Neuron (in vitro differentiated cells): ENCODE data around the gene NPHP4.

Experiments used
- H2AFZ ChIP-seq: one replicate; pipeline ENCODE4 v1.6.1; 2013; ENCODE audit warnings: low read depth, mild to moderate bottlenecking, inconsistent platforms, low read length, moderate library complexity
- H3K27me3 ChIP-seq: one replicate; pipeline ENCODE4 v1.6.1; 2013; ENCODE audit warnings: low read length; ENCODE audit not compliant: insufficient read depth
- H3K36me3 ChIP-seq: one replicate; pipeline ENCODE4 v1.6.1; 2013; ENCODE audit warnings: low read length; ENCODE audit not compliant: insufficient read depth
- H3K4me1 ChIP-seq: one replicate; pipeline ENCODE4 v1.6.1; 2013; ENCODE audit warnings: low read length; ENCODE audit not compliant: insufficient read depth
- H3K4me3 ChIP-seq: 2 replicates; pipeline ENCODE4 v1.5.1; 2013; ENCODE audit warnings: mild to moderate bottlenecking, low read length, moderate library complexity
- H3K9me3 ChIP-seq: one replicate; pipeline ENCODE4 v1.6.1; 2013; ENCODE audit warnings: low read length

NPHP4 gene

GRCh38 chr1:5889462-5889861 lies 102.8 kb downstream of the NPHP4 start:
- Histone ChIP-seq H3K27me3 (no peaks in the 10 kb centered on the region), H2AFZ (no peak overlapping the region), H3K9me3 (no peaks in the 10 kb centered on the region), H3K4me3 (no peak overlapping the region), H3K36me3 (peaks cover 7% of the 10 kb centered on the region), H3K4me1 (no peaks in the 10 kb centered on the region)

DNA sequence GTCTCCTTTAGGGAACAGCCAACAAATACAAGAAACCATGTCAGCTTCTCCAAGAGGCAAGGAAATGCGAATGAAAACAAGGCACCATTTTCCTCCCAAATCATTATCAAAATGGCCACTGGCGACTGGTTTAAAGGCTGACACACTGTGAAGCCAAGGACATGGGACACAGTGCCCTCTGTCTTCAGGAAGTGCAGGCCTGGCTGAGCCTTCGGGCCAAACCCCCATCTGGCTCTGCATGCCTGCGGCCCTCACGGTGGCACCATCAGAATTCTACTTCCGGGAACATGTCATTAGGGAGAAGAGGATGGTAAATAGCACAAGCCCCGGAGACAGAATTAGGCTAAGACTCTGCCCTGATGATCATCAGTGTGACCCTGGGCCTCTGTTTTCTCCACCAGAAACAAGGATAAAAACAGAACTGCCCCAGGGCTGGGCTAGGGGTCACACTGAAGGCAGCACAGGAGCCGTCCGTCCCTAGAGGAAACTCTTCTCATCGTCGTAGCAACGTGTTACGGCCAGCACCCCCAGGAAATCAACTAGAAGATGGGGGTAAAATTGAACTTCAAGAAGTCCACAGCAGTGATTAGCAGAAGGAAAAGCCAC lies 103.5 kb downstream of the NPHP4 start:
- Histone ChIP-seq H2AFZ (no peak overlapping the region), H3K4me3 (no peak overlapping the region), H3K9me3 (no peaks in the 10 kb centered on the region), H3K4me1 (no peaks in the 10 kb centered on the region), H3K36me3 (peaks cover 7% of the 10 kb centered on the region), H3K27me3 (no peaks in the 10 kb centered on the region)

DNA sequence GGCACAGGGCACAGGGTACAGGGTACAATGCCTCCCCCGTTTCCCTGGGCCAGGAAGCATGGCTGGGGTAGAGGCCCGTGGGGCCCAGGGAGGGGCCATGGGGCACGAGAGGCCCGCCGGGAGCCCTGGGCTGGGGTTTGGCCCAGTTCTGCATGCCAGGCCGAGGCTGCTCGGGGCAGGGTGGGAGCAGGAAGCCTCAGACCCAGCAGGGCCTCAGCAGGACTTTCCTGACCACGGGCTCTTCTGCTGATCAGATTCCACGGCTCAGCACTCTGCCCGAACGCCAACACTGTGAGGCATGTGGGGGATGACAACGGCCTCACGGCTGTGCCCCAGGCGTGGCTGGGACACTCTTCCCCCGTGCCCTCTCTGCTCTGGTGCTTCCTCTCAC lies 104.3 kb downstream of the NPHP4 start:
- no peak overlapping the region for H2AFZ ChIP-seq
- no peaks in the 10 kb centered on the region for H3K27me3 ChIP-seq
- H3K9me3 ChIP-seq = no peaks in the 10 kb centered on the region
- no peaks in the 10 kb centered on the region for H3K4me1 ChIP-seq
- H3K36me3 ChIP-seq = peaks cover 10% of the 10 kb centered on the region
- no peak overlapping the region for H3K4me3 ChIP-seq

GRCh38 chr1:5887349-5887970 lies 104.8 kb downstream of the NPHP4 start:
- no peaks in the 10 kb centered on the region for H3K4me1 ChIP-seq
- H3K4me3 ChIP-seq = no peak overlapping the region
- H2AFZ ChIP-seq = no peak overlapping the region
- H3K36me3 ChIP-seq = peaks cover 15% of the 10 kb centered on the region
- no peaks in the 10 kb centered on the region for H3K9me3 ChIP-seq
- H3K27me3 ChIP-seq = no peaks in the 10 kb centered on the region

DNA sequence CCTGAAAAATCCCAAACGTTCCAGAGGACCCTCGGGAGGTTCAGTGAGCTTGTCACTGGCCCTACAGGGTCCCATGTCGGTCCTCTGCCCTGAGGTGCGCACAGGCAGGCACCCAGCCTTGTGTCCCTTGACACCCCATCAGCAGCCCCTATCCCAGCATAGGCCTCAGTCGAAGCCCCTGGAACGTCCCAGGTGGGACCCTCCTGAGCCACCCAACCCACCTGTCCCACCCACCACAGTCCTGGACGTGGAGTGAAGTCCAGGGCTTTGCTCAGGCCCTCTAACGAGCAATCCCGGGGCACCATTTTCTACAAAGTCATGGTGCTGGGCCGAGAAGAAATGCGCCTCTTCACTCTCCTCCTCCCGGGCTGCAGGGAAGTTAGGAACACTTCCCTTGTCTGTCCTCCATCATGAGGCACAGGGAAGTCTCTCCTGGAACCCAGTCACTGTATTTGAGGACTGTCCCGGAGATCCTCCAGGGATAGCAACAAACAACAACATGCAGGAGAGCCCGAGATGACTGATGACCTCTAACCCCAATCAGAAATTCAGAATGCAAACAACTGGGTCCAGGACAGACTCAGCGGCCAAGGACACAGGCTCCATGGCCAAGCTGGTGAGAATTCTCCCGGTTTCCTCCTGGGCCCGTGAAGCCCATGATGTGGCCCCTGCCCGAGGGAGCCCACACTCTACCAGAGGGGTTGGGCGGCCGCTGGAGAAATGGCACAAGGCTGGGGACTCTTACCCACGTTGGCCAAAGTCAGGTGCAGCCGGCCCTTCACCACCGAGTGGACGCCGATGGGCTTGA lies 105.5 kb downstream of the NPHP4 start:
- Histone ChIP-seq H3K9me3 (no peaks in the 10 kb centered on the region), H3K4me3 (no peak overlapping the region), H3K27me3 (no peaks in the 10 kb centered on the region), H3K4me1 (no peaks in the 10 kb centered on the region), H2AFZ (no peak overlapping the region), H3K36me3 (peaks cover 16% of the 10 kb centered on the region)

GRCh38 chr1:5886140-5886483 lies 106.1 kb downstream of the NPHP4 start:
- Histone ChIP-seq H3K36me3 (peaks cover 18% of the 10 kb centered on the region), H3K27me3 (no peaks in the 10 kb centered on the region), H3K4me1 (no peaks in the 10 kb centered on the region), H3K4me3 (no peak overlapping the region), H3K9me3 (no peaks in the 10 kb centered on the region), H2AFZ (no peak overlapping the region)

DNA sequence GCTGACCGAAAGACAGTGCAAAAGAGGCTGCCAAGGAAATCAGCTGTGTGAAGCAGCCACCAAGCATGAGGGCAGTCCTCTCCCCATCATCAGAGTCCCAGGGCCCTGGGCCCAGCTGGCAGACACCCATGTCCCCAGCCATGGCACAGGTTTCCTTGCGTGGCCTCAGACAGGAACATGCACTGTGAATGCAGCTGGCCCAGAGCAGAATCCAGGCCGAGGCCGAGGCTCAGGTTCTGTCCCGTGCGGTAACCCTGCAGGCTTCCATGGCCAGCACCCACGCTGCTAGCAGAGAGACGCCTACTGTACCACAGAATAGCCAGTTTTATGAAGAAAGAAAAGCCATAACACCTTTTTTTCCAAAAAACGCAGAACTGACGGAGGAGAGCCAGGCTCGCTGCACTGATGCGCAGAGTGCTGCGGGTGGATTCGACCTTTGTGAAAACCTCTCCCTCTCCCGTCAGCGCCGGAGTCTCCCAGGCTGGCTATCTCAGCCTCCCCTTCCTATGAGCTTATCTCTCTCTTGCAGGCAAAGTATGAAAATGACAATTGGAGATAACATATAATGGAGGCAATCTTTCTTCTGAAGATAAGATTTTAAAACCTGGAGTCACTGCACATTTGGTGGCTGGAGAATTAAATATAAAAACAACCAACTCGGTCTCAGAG lies 106.6 kb downstream of the NPHP4 start:
- Histone ChIP-seq H3K9me3 (no peaks in the 10 kb centered on the region), H2AFZ (no peak overlapping the region), H3K27me3 (no peaks in the 10 kb centered on the region), H3K4me1 (no peaks in the 10 kb centered on the region), H3K36me3 (peaks cover 20% of the 10 kb centered on the region), H3K4me3 (no peak overlapping the region)

- peaks cover 29% of the 10 kb centered on the region for H3K36me3 ChIP-seq
- no peak overlapping the region for H3K4me3 ChIP-seq
- no peaks in the 10 kb centered on the region for H3K27me3 ChIP-seq
- peaks cover under 1% of the 10 kb centered on the region for H3K4me1 ChIP-seq
- no peak overlapping the region for H2AFZ ChIP-seq
- H3K9me3 ChIP-seq = peaks cover 5% of the 10 kb centered on the region
Measured at GRCh38 chr1:5884110-5884509, 108.1 kb downstream of the NPHP4 start.

- no peak overlapping the region for H2AFZ ChIP-seq
- no peaks in the 10 kb centered on the region for H3K27me3 ChIP-seq
Measured at GRCh38 chr1:5883129-5884048, 108.8 kb downstream of the NPHP4 start.

GRCh38 chr1:5882367-5883128 lies 109.7 kb downstream of the NPHP4 start:
- H3K27me3 ChIP-seq = no peaks in the 10 kb centered on the region
- H3K36me3 ChIP-seq = peaks cover 34% of the 10 kb centered on the region
- H3K4me3 ChIP-seq = no peak overlapping the region
- peaks cover 5% of the 10 kb centered on the region for H3K9me3 ChIP-seq
- H2AFZ ChIP-seq = no peak overlapping the region
- H3K4me1 ChIP-seq = peaks cover 5% of the 10 kb centered on the region

More at GRCh38 chr1:5883129-5884048, 108.8 kb downstream of the NPHP4 start:
- Histone ChIP-seq H3K4me3 (no peak overlapping the region), H3K36me3 (peaks cover 29% of the 10 kb centered on the region), H3K9me3 (peaks cover 5% of the 10 kb centered on the region), H3K4me1 (peaks cover 5% of the 10 kb centered on the region)

GRCh38 chr1:5881526-5882222 lies 110.6 kb downstream of the NPHP4 start:
- Histone ChIP-seq H3K4me1 (peaks cover 5% of the 10 kb centered on the region), H2AFZ (no peak overlapping the region), H3K4me3 (no peak overlapping the region), H3K36me3 (peaks cover 39% of the 10 kb centered on the region), H3K27me3 (no peaks in the 10 kb centered on the region), H3K9me3 (peaks cover 5% of the 10 kb centered on the region)
